ENCODE data around the gene KIF6.
A peak's percentile ranks its signal among the peaks of the same experiment; 100 is the strongest.

DNA sequence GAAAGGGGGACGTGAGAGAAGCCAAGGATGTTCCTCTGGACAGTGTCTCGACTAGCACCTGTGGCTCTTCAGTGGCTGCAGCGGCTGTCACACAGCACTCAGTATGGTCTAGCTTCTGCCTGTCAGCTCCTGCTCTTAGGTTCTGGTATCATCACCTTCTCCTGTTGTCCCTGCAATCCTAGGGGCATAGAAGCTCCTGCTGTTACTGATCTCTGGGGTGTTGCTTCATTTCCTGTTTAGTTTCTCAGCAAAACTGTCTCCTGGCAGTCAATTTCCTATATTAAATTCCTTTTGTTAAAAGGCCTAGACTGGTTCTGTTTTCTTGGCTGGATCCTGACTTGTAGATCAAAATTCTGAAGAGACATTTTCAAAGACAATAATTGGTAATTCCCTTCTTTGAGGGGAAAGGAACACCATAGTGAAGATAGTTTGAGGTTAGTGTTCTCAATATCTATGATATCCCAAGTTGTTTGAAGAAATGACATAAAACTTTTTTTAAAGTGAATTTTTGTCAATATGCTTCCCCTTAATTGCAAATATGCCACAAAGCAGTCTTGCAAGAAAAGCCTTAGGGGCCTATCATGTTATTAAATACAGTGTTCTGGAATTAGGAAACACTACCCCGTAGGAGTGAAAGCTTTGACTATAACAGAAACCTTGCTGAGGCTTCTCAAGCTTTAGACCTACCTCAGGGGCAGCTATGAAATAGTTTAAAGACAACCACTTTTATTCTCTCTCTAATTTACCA, 148.5 kb downstream of the KIF6 start:
- TF ChIP-seq POLR2AphosphoS5 (IDR thresholded peaks at IDR 0.05; ENCODE audit: borderline replicate concordance, low read depth, low read length) (peak; percentile 52; the same call in 1 of the 2 replicates), FOXP2 (optimal IDR thresholded peaks at IDR 0.05; ENCODE audit: control extremely low read depth, extremely low read length, insufficient read depth) (peak; percentile 96), EZH2 (IDR thresholded peaks at IDR 0.05) (no peak)
